Non-pigmented ciliary epithelial cell (primary cell): ENCODE results near the gene CHTF18.
A peak's percentile ranks its signal among the peaks of the same experiment; 100 is the strongest.
"Not testable (repeated sequence)": the region's sequence is repeated elsewhere in the genome, so short reads cannot be mapped to it uniquely, and the experiment has no call there.

ENCODE experiments used
- DNase-seq: peaks from one replicate; pipeline ENCODE4 v3.0.0-alpha.2; 2010; ENCODE audit warnings: low read depth

CHTF18 gene

GRCh38 chr16:788399-789126 lies at the start of gene CHTF18:
TSS of gene CHTF18 (plus strand) at chr16:788620. CDS start at chr16:788685, 65 bp downstream.
- DNase-seq = peak; percentile 13

- DNase-seq = no peak
Observed at GRCh38 chr16:739560-740458, 48.6 kb upstream of the CHTF18 start.

- DNase-seq = no peak
Observed at GRCh38 chr16:740459-740763, 48.0 kb upstream of the CHTF18 start.

- peak; percentile 47 for DNase-seq
Observed at GRCh38 chr16:740764-741505, 47.5 kb upstream of the CHTF18 start, which contains the start of gene CIAO3. TSS of gene CIAO3 (minus strand) at chr16:740997. CDS start at chr16:740985, 12 bp downstream.

GRCh38 chr16:741986-742629 lies 46.3 kb upstream of the CHTF18 start:
- no peak for DNase-seq

GRCh38 chr16:742894-743293 lies 45.5 kb upstream of the CHTF18 start:
- not testable (repeated sequence) for DNase-seq

GRCh38 chr16:743794-744500 lies 44.5 kb upstream of the CHTF18 start:
- DNase-seq = no peak

- DNase-seq = no peak
Observed at GRCh38 chr16:745739-746138, 42.7 kb upstream of the CHTF18 start.

GRCh38 chr16:746637-747036 lies 41.8 kb upstream of the CHTF18 start:
- DNase-seq = no peak

GRCh38 chr16:747978-748746 lies 40.3 kb upstream of the CHTF18 start:
- DNase-seq = no peak

GRCh38 chr16:749010-749409 lies 39.4 kb upstream of the CHTF18 start:
- DNase-seq = peak; percentile 38

- DNase-seq = no peak
Observed at GRCh38 chr16:750485-750884, 37.9 kb upstream of the CHTF18 start.

GRCh38 chr16:751152-752006 lies 37.0 kb upstream of the CHTF18 start:
- no peak for DNase-seq

GRCh38 chr16:752007-752312 lies 36.5 kb upstream of the CHTF18 start:
- no peak for DNase-seq

- DNase-seq = not testable (repeated sequence)
Observed at GRCh38 chr16:754121-754607, 34.3 kb upstream of the CHTF18 start.

GRCh38 chr16:754656-755055 lies 33.8 kb upstream of the CHTF18 start:
- no peak for DNase-seq

GRCh38 chr16:756428-756827 lies 32.0 kb upstream of the CHTF18 start:
- no peak for DNase-seq

- DNase-seq = no peak
Observed at GRCh38 chr16:759110-759910, 29.1 kb upstream of the CHTF18 start.

- no peak for DNase-seq
Observed at GRCh38 chr16:760065-760464, 28.4 kb upstream of the CHTF18 start.
